HEK293 (cell line): ENCODE data around the gene DR1.

Source experiments
- CTCF ChIA-PET: fragments of 350-600 bp; formaldehyde crosslinking; extraction: SDS; loops from one replicate; lab custom pipeline; 2021; ENCODE audit warnings: antibody characterized with exemption; lab: Yijun Ruan, JAX
- POLR2A ChIA-PET: fragments of 300-600 bp; formaldehyde crosslinking; extraction: SDS; loops from one replicate; lab custom pipeline; 2020; ENCODE audit warnings: antibody characterized with exemption, inconsistent platforms; lab: Yijun Ruan, JAX
- H3K27ac ChIP-seq: fragments of 200-500 bp; sonication (Bioruptor generic); 2 replicates; pipeline ENCODE4 v1.5.1; 2014; ENCODE audit warnings: low read depth, low read length, control low read depth, inconsistent platforms; ENCODE audit errors: extremely low read depth
- H3K36me3 ChIP-seq, 2 experiments: fragments of 200-500 bp in 1 of 2; sonication (Bioruptor generic) in 1 of 2; 1 replicate in 1 of 2; 2 replicates in 1 of 2; pipeline ENCODE4 v1.5.1; 2014 to 2017; ENCODE audit warnings: inconsistent platforms in 2 of 2, low read length in 2 of 2; ENCODE audit not compliant: control insufficient read depth in 2 of 2, insufficient read depth in 1 of 2
- H3K4me1 ChIP-seq: fragments of 200-500 bp; sonication (Bioruptor generic); 2 replicates; pipeline ENCODE4 v1.5.1; 2014; ENCODE audit warnings: mild to moderate bottlenecking, low read length, inconsistent platforms; ENCODE audit not compliant: control insufficient read depth, insufficient read depth
- H3K4me3 ChIP-seq: 2 replicates; pipeline ENCODE4 v1.5.1; 2011; ENCODE audit warnings: low read depth, mild to moderate bottlenecking, control low read depth, low read length, moderate library complexity
- H3K9me3 ChIP-seq: fragments of 200-500 bp; sonication (Bioruptor generic); 2 replicates; pipeline ENCODE4 v1.5.1; 2014; ENCODE audit warnings: low read depth, low read length, inconsistent platforms; ENCODE audit not compliant: control insufficient read depth, insufficient read depth
- AEBP2 ChIP-seq: fragments of 450-650 bp; formaldehyde crosslinking; IDR thresholded peaks from 2 replicates; pipeline ENCODE4 v1.5.1; 2016; ENCODE audit warnings: missing biosample characterization, missing genetic modification characterization, borderline replicate concordance
- PRDM1 ChIP-seq: fragments of 450-650 bp; formaldehyde crosslinking; IDR thresholded peaks from 2 replicates; pipeline ENCODE4; 2016; ENCODE audit warnings: missing biosample characterization, missing genetic modification characterization
- TCF7L2 ChIP-seq: IDR thresholded peaks from 2 replicates; pipeline ENCODE4 v1.6.1; 2011; ENCODE audit warnings: low read depth, mild to moderate bottlenecking, inconsistent platforms, low read length, moderate library complexity, borderline replicate concordance
- ZBTB48 ChIP-seq: fragments of 450-650 bp; formaldehyde crosslinking; IDR thresholded peaks from 2 replicates; pipeline ENCODE4 v1.5.1; 2016; ENCODE audit warnings: missing biosample characterization, missing genetic modification characterization
- ZIC2 ChIP-seq: fragments of 450-650 bp; formaldehyde crosslinking; IDR thresholded peaks from 2 replicates; pipeline ENCODE4 v1.5.1; 2016; ENCODE audit warnings: missing biosample characterization, missing genetic modification characterization
- ZNF132 ChIP-seq: fragments of 450-650 bp; formaldehyde crosslinking; IDR thresholded peaks from 2 replicates; pipeline ENCODE4 v1.5.1; 2017; ENCODE audit warnings: missing biosample characterization, missing genetic modification characterization, borderline replicate concordance
- ZNF155 ChIP-seq: fragments of 450-650 bp; formaldehyde crosslinking; IDR thresholded peaks from 2 replicates; pipeline ENCODE4 v1.5.1; 2016; ENCODE audit warnings: missing biosample characterization, missing genetic modification characterization
- ZNF23 ChIP-seq: fragments of 450-650 bp; formaldehyde crosslinking; IDR thresholded peaks from 2 replicates; pipeline ENCODE4 v1.5.1; 2016; ENCODE audit warnings: missing biosample characterization, missing genetic modification characterization, borderline replicate concordance
- ZNF266 ChIP-seq: fragments of 450-650 bp; formaldehyde crosslinking; IDR thresholded peaks from 2 replicates; pipeline ENCODE4 v1.5.1; 2016; ENCODE audit warnings: missing biosample characterization, missing genetic modification characterization, low read depth
- ZNF280C ChIP-seq: fragments of 450-650 bp; formaldehyde crosslinking; IDR thresholded peaks from 2 replicates; pipeline ENCODE4 v1.5.1; 2016; ENCODE audit warnings: missing biosample characterization, missing genetic modification characterization
- ZNF335 ChIP-seq: fragments of 450-650 bp; formaldehyde crosslinking; conservative IDR thresholded peaks from 2 replicates; pipeline ENCODE4 v1.5.1; 2016; ENCODE audit warnings: missing biosample characterization, missing genetic modification characterization
- ZNF37A ChIP-seq: fragments of 450-650 bp; IDR thresholded peaks from 2 replicates; pipeline ENCODE4 v1.5.1; 2018; ENCODE audit warnings: missing biosample characterization, missing genetic modification characterization
- ZNF391 ChIP-seq: fragments of 450-650 bp; formaldehyde crosslinking; IDR thresholded peaks from 2 replicates; pipeline ENCODE4 v1.5.1; 2016; ENCODE audit warnings: low read depth, missing biosample characterization, missing genetic modification characterization, borderline replicate concordance
- ZNF433 ChIP-seq: fragments of 450-650 bp; formaldehyde crosslinking; IDR thresholded peaks from 2 replicates; pipeline ENCODE4 v1.5.1; 2016; ENCODE audit warnings: missing biosample characterization, missing genetic modification characterization, low read depth
- ZNF473 ChIP-seq: fragments of 450-650 bp; formaldehyde crosslinking; IDR thresholded peaks from 2 replicates; pipeline ENCODE4 v1.5.1; 2017; ENCODE audit warnings: missing biosample characterization, missing genetic modification characterization
- ZNF501 ChIP-seq: fragments of 450-650 bp; formaldehyde crosslinking; IDR thresholded peaks from 2 replicates; pipeline ENCODE4 v1.5.1; 2016; ENCODE audit warnings: missing biosample characterization, missing genetic modification characterization
- ZNF513 ChIP-seq: fragments of 450-650 bp; IDR thresholded peaks from 2 replicates; pipeline ENCODE4 v1.5.1; 2018; ENCODE audit warnings: missing biosample characterization, missing genetic modification characterization
- ZNF530 ChIP-seq: fragments of 450-650 bp; formaldehyde crosslinking; IDR thresholded peaks from 2 replicates; pipeline ENCODE4 v1.5.1; 2016; ENCODE audit warnings: low read depth, missing biosample characterization, missing genetic modification characterization
- ZNF664 ChIP-seq: fragments of 450-650 bp; formaldehyde crosslinking; IDR thresholded peaks from 2 replicates; pipeline ENCODE4 v1.5.1; 2016; ENCODE audit warnings: missing biosample characterization, missing genetic modification characterization
- ZNF704 ChIP-seq: fragments of 450-650 bp; formaldehyde crosslinking; IDR thresholded peaks from 2 replicates; pipeline ENCODE4 v1.5.1; 2016; ENCODE audit warnings: missing biosample characterization, missing genetic modification characterization
- ZNF776 ChIP-seq: fragments of 450-650 bp; formaldehyde crosslinking; IDR thresholded peaks from 2 replicates; pipeline ENCODE4 v1.5.0; 2017; ENCODE audit warnings: missing biosample characterization, missing genetic modification characterization, borderline replicate concordance
- ZSCAN16 ChIP-seq: fragments of 450-650 bp; formaldehyde crosslinking; IDR thresholded peaks from 2 replicates; pipeline ENCODE4 v1.5.1; 2016; ENCODE audit warnings: missing biosample characterization, missing genetic modification characterization
- ZSCAN18 ChIP-seq: fragments of 450-650 bp; formaldehyde crosslinking; IDR thresholded peaks from 2 replicates; pipeline ENCODE4 v1.5.1; 2016; ENCODE audit warnings: missing biosample characterization, missing genetic modification characterization
- ZSCAN30 ChIP-seq: fragments of 450-650 bp; IDR thresholded peaks from 2 replicates; pipeline ENCODE4 v1.5.1; 2018; ENCODE audit warnings: missing biosample characterization, mild to moderate bottlenecking, missing genetic modification characterization, moderate library complexity

DR1 gene

GRCh38 chr1:93365813-93366212, 20.1 kb downstream of the DR1 start (continued):
- TF ChIP-seq AEBP2 (tag by site-specific recombination) = no peak
- no peak for TF ChIP-seq ZSCAN18 (tag by site-specific recombination)
- TF ChIP-seq PRDM1 (tag by site-specific recombination) = no peak
- no peak for TF ChIP-seq ZNF37A (tag by site-specific recombination)
- TF ChIP-seq ZNF155 (tag by site-specific recombination) = no peak

GRCh38 chr1:93369734-93370133, 24.0 kb downstream of the DR1 start:
- ChIA-PET POLR2A (no interaction called here), CTCF (interaction anchor here (0.9 to 1.0 kb wide), 2 partner anchors 14 to 65 kb away, joined by 3 read pairs; no protein-coding TSS in a partner anchor)
- Histone ChIP-seq H3K9me3 (no peaks in the 10 kb centered on the region), H3K4me3 (no peak overlapping the region), H3K36me3 (peaks cover 4 to 32% of the 10 kb centered on the region in 2 experiments; a peak in 2 of 3 replicates), H3K4me1 (no peaks in the 10 kb centered on the region), H3K27ac (no peak overlapping the region)
- TF ChIP-seq ZNF473 (no peak), ZNF266 (tag by site-specific recombination) (no peak), ZNF776 (tag by site-specific recombination) (no peak), ZIC2 (tag by site-specific recombination) (no peak), TCF7L2 (no peak), ZNF530 (no peak), ZNF280C (tag by site-specific recombination) (no peak), ZNF132 (tag by site-specific recombination) (no peak), ZNF391 (no peak), ZNF335 (tag by site-specific recombination) (no peak), ZNF664 (tag by site-specific recombination) (no peak), ZSCAN16 (tag by site-specific recombination) (no peak)

GRCh38 chr1:93374334-93375106, 28.8 kb downstream of the DR1 start:
- no peaks in the 10 kb centered on the region for H3K4me1 ChIP-seq
- no peaks in the 10 kb centered on the region for H3K36me3 ChIP-seq
- TF ChIP-seq ZNF513 (tag by site-specific recombination) (no peak), PRDM1 (tag by site-specific recombination) (no peak), ZNF23 (no peak), ZSCAN30 (tag by site-specific recombination) (no peak), ZBTB48 (no peak), ZNF433 (no peak), ZNF501 (no peak), ZNF704 (no peak)
- H3K27ac ChIP-seq = no peak overlapping the region
- POLR2A ChIA-PET = no interaction called here
- no peaks in the 10 kb centered on the region for H3K9me3 ChIP-seq
- no peak overlapping the region for H3K4me3 ChIP-seq
- CTCF ChIA-PET = interaction anchor here (0.5 kb wide), 1 partner anchor 51 kb away, joined by 3 read pairs; no protein-coding TSS in a partner anchor
